K562 (cell line): ENCODE data around the gene LY6G6C. TPM values are rescaled to one million over a fixed set of nuclear protein-coding genes. Genes with fewer than 3 reads are reported as not detected.

Experiments used
- ATAC-seq: fragments of 200-7000 bp; cut with Tn5 transposase; 3 replicates; pipeline ENCODE4 v1.9.1; 2020; ENCODE audit warnings: moderate library complexity
- BruUV-seq: library from RNA; stranded (reverse); fragments of 400-500 nt; replicated peaks from 2 replicates; lab custom pipeline; 2021; lab: Mats Ljungman, UMichigan
- CTCF ChIA-PET: fragments of 300-600 bp; formaldehyde crosslinking; extraction: SDS; loops from one replicate; lab custom pipeline; 2021; ENCODE audit warnings: low intra/inter-chr PET ratio; lab: Yijun Ruan, JAX
- POLR2A ChIA-PET: fragments of 300-600, 350-650 bp; sonication (Branson Sonifier 250); formaldehyde crosslinking; extraction: SDS; loops from one replicate; lab custom pipeline; 2021; ENCODE audit warnings: antibody characterized with exemption, inconsistent platforms; lab: Yijun Ruan, JAX
- DNase-seq, 4 experiments: peaks; one replicate each; pipeline versions ENCODE4 v3.0.0 to v3.0.0-alpha.2; 2011 to 2018; ENCODE audit warnings: low spot score in 3 of 4, mixed read lengths in 3 of 4; ENCODE audit errors: extremely low read depth in 1 of 4
- FAIRE-seq: peaks from 2 replicates; lab custom pipeline; 2011; peaks lifted over from hg19 to GRCh38; lab: Jason Lieb, UNC
- H2AFZ ChIP-seq: 2 replicates; pipeline ENCODE4 v1.6.0; 2011; ENCODE audit warnings: low read depth, low read length, control low read depth, inconsistent platforms
- H3K27ac ChIP-seq: fragments of 200-600 bp; 3 replicates; pipeline ENCODE4 v1.8.0; 2011; ENCODE audit warnings: low read depth, mild to moderate bottlenecking, control low read depth, inconsistent platforms, low read length, moderate library complexity, mixed read lengths; ENCODE audit errors: extremely low read depth
- H3K27me3 ChIP-seq, 2 experiments: fragments of 300-600 bp in 1 of 2; 2 replicates in 1 of 2; 3 replicates in 1 of 2; pipeline versions ENCODE4 v1.6.0 to v1.8.0; 2011; ENCODE audit warnings: inconsistent platforms in 2 of 2, low read length in 2 of 2, mild to moderate bottlenecking in 1 of 2, mixed read lengths in 1 of 2, moderate library complexity in 1 of 2; ENCODE audit not compliant: control insufficient read depth in 2 of 2, insufficient read depth in 2 of 2
- H3K36me3 ChIP-seq: fragments of 300-600 bp; 3 replicates; pipeline ENCODE4 v1.8.0; 2011; ENCODE audit warnings: mild to moderate bottlenecking, low read length, inconsistent platforms; ENCODE audit not compliant: control insufficient read depth, insufficient read depth
- H3K4me1 ChIP-seq, 2 experiments: fragments of 200-600 bp in 1 of 2; replicated peaks in 1 of 2; 2 replicates in 1 of 2; 3 replicates in 1 of 2; pipeline versions ENCODE4 v1.5.1 to v1.8.0; 2011; ENCODE audit warnings: inconsistent platforms in 2 of 2, low read length in 2 of 2, mild to moderate bottlenecking in 1 of 2, mixed read lengths in 1 of 2, moderate library complexity in 1 of 2; ENCODE audit not compliant: control insufficient read depth in 2 of 2, insufficient read depth in 2 of 2
- H3K4me2 ChIP-seq: 2 replicates; pipeline ENCODE4 v1.6.1; 2011; ENCODE audit warnings: low read length, control low read depth, inconsistent platforms, mixed read lengths; ENCODE audit not compliant: insufficient read depth
- H3K4me3 ChIP-seq: fragments of 200-600 bp; sonication (generic), shearing (Covaris generic); 2 replicates; pipeline ENCODE4 v1.5.1; 2016; ENCODE audit warnings: control low read depth, inconsistent platforms
- H3K79me2 ChIP-seq: fragments of 200-600 bp; 3 replicates; pipeline ENCODE4 v1.8.0; 2011; ENCODE audit warnings: low read length, inconsistent platforms; ENCODE audit not compliant: control insufficient read depth, insufficient read depth
- H3K9ac ChIP-seq, 2 experiments: 2 replicates each; pipeline versions ENCODE4 v1.6.0 to v1.6.1; 2011; ENCODE audit warnings: low read depth in 2 of 2, low read length in 2 of 2, control low read depth in 1 of 2, inconsistent platforms in 1 of 2, mild to moderate bottlenecking in 1 of 2, mixed read lengths in 1 of 2; ENCODE audit not compliant: insufficient read depth in 1 of 2
- H3K9me1 ChIP-seq: one replicate; pipeline ENCODE4 v1.6.0; 2011; ENCODE audit warnings: inconsistent platforms, mild to moderate bottlenecking, low read length, moderate library complexity; ENCODE audit not compliant: control insufficient read depth, insufficient read depth
- H3K9me3 ChIP-seq: replicated peaks from 2 replicates; pipeline ENCODE4 v1.5.1; 2011; ENCODE audit warnings: low read depth, low read length, inconsistent platforms; ENCODE audit not compliant: control insufficient read depth, insufficient read depth
- H4K20me1 ChIP-seq: replicated peaks from 2 replicates; pipeline ENCODE4 v1.6.1; 2011; ENCODE audit warnings: low read length, inconsistent platforms, mixed read lengths; ENCODE audit not compliant: control insufficient read depth, insufficient read depth
- E2F3 ChIP-seq: fragments of 250-450 bp; sonication (Bioruptor Pico); IDR thresholded peaks from 2 replicates; pipeline ENCODE4 v1.4.0; 2020; ENCODE audit warnings: mild to moderate bottlenecking
- HMG20B ChIP-seq: fragments of 250-450 bp; sonication (Bioruptor Pico); IDR thresholded peaks from 2 replicates; pipeline ENCODE4 v1.5.0; 2021; ENCODE audit warnings: mild to moderate bottlenecking
- KAT8 ChIP-seq: fragments of 450-650 bp; IDR thresholded peaks from 2 replicates; pipeline ENCODE4 v1.6.1; 2016; ENCODE audit warnings: low read depth, mild to moderate bottlenecking
- KLF6 ChIP-seq: fragments of 250-450 bp; sonication (Bioruptor Pico); IDR thresholded peaks from 2 replicates; pipeline ENCODE4 v1.4.0; 2020; ENCODE audit warnings: mild to moderate bottlenecking, moderate library complexity, borderline replicate concordance
- MECOM ChIP-seq: fragments of 250-450 bp; sonication (Bioruptor Pico); IDR thresholded peaks from 2 replicates; pipeline ENCODE4 v1.8.0; 2022; ENCODE audit warnings: inconsistent platforms
- NFIC ChIP-seq: fragments of 450-650 bp; IDR thresholded peaks from 2 replicates; pipeline ENCODE4 v1.6.1; 2017; ENCODE audit warnings: mild to moderate bottlenecking, inconsistent platforms
- NKRF ChIP-seq: fragments of 450-650 bp; IDR thresholded peaks from 2 replicates; pipeline ENCODE4 v1.6.1; 2016; ENCODE audit warnings: borderline replicate concordance
- OTX1 ChIP-seq: fragments of 450-650 bp; formaldehyde crosslinking; IDR thresholded peaks from 2 replicates; pipeline ENCODE4 v1.4.0; 2022; ENCODE audit warnings: mild to moderate bottlenecking
- POLR2AphosphoS2 ChIP-seq: IDR thresholded peaks from 2 replicates; pipeline ENCODE4 v1.6.1; 2012; ENCODE audit warnings: low read length, improper control_type of control experiment
- SIX5 ChIP-seq, 2 experiments: IDR thresholded peaks; 2 replicates each; pipeline ENCODE4 v1.6.1; 2011; ENCODE audit warnings: low read length in 2 of 2, borderline replicate concordance in 1 of 2, low read depth in 1 of 2, mild to moderate bottlenecking in 1 of 2, moderate library complexity in 1 of 2; ENCODE audit not compliant: insufficient read depth in 1 of 2
- SMARCA5 ChIP-seq: fragments of 450-650 bp; IDR thresholded peaks from 2 replicates; pipeline ENCODE4 v1.6.1; 2016
- WGBS: fragments of 100-300 bp; shearing (Covaris generic); methylation state at CpG from one replicate; pipeline ENCODE4 v1.1.6; 2016; ENCODE audit warnings: low coverage, mixed read lengths; ENCODE audit not compliant: insufficient coverage; ENCODE audit errors: missing lambda C conversion rate; 5-methylcytosine and 5-hydroxymethylcytosine counted together
- in situ Hi-C: fragments of 300-500 bp; cut with MboI; formaldehyde crosslinking; loops from 4 replicates; pipeline ENCODE4 v1.15.0; 2018; ENCODE audit warnings: inconsistent platforms, mixed read lengths
- intact Hi-C: fragments of 100-400 bp; cut with micrococcal nuclease; formaldehyde crosslinking; loops from 2 replicates; pipeline ENCODE4 v1.14.2; 2022
- polyA plus RNA-seq, 8 experiments: library from polyadenylated mRNA; depleted of rRNA in 4 of 8; stranded (reverse) in 5 of 8; unstranded in 3 of 8; fragments of >200 nt; fragmentation: Nextera tagmentation in 2 of 8; fragmentation: Illumina TruSeq in 1 of 8; extraction: Ambion mirVana in 2 of 8; extraction: Trizol in 1 of 8; gene quantifications; 2 replicates each; pipeline versions ENCODE4 v1.2.1 to v1.2.3, GENCODE V29; 2011 to 2014; ENCODE audit warnings: inconsistent platforms in 1 of 8, missing spikeins in 1 of 8
- total RNA-seq, 7 experiments: library from RNA; depleted of rRNA in 6 of 7; stranded (reverse); fragments of >200 nt in 6 of 7; fragmentation: Illumina TruSeq in 2 of 7; extraction: Trizol in 2 of 7; gene quantifications; 2 replicates each; pipeline versions ENCODE4 v1.2.1 to v1.2.3, GENCODE V29; 2011 to 2021; ENCODE audit warnings: low replicate concordance in 1 of 7
- TF ChIP-seq, protein P1 (sequence below): sonication (generic); formaldehyde crosslinking; IDR thresholded peaks from 2 replicates; pipeline ENCODE4 v1.8.1; 2023; ENCODE audit warnings: mild to moderate bottlenecking, missing genetic modification reagents

The LY6G6C gene
- total and polyA plus RNA-seq, 9 of the 15 experiments (the other 6 are each of a cell fraction or from before 2014, with no cell fraction given) = 0.06 to 0.20 TPM; not detected in 7

DNA sequence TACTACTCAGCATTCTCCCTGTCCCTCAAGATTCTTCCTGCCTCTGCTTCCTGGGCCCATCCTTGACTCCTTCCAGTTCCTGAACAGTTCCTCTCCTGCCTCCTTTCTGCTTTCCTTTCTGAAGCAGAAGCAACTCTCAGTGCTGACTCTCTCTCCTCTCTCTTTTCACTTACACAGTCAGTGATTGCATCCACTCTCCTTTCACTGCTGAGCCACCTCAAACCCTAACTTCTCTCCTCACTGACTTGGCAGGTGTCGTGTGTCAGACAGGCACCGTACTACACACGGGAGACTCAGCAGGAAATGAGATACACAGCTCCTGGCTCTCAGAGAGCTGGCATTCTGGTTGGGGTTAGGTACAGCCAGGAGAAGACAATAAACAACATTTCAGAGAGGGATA is 24.0 kb downstream of the LY6G6C start:
- 54% methylated on average over 3 of the region's 3 CpGs for WGBS
- H3K4me3 ChIP-seq = no peak overlapping the region
- peak overlapping the region in 1 of 2 experiments; percentile 24; a peak in 1 of 4 replicates for H3K9ac ChIP-seq
- no peak for DNase-seq
- no peak overlapping the region for H3K4me2 ChIP-seq
- peaks cover 45% of the 10 kb centered on the region for H3K79me2 ChIP-seq
- ATAC-seq = no peak
- no TSS peak for BruUV-seq
- no peak overlapping the region for H2AFZ ChIP-seq
- FAIRE-seq = no peak
- peaks cover 5% of the 10 kb centered on the region for H3K9me1 ChIP-seq
- intact Hi-C loops = no loop called here
- H3K36me3 ChIP-seq = peaks cover 83% of the 10 kb centered on the region
- H3K27me3 ChIP-seq = no peaks in the 10 kb centered on the region
- ChIA-PET POLR2A (interaction anchor here (0.8 to 1.3 kb wide), 5 partner anchors 13 to 72 kb away, joined by 3 to 5 read pairs (median 3); partner anchors contain the start of genes BAG6 and MPIG6B), CTCF (interaction anchor here (0.7 kb wide), 1 partner anchor 331 kb away, joined by 3 read pairs; no protein-coding TSS in a partner anchor)
- peak overlapping the region; percentile 12; the same call in 1 of the 3 replicates for H3K27ac ChIP-seq
- in situ Hi-C loops = no loop called here
- H3K4me1 ChIP-seq = peaks cover 16 to 17% of the 10 kb centered on the region in 2 experiments
- H3K9me3 ChIP-seq = no peaks in the 10 kb centered on the region
- no peaks in the 10 kb centered on the region; the same call in 1 of the 2 replicates for H4K20me1 ChIP-seq
- no peak for TF ChIP-seq HMG20B (CRISPR knock-in tag)
- no peak for TF ChIP-seq OTX1 (CRISPR knock-in tag)
- no peak for TF ChIP-seq KLF6 (CRISPR knock-in tag)
- TF ChIP-seq SMARCA5 = peak; percentile 58; the same call in 1 of the 2 replicates
- 0 out of 2 replicates have a peak, but pooled peaks have one; percentile 36 for TF ChIP-seq POLR2AphosphoS2
- TF ChIP-seq SIX5 (IDR thresholded peaks at IDR 0.05; ENCODE audit: borderline replicate concordance in 1 of 2, insufficient read depth in 1 of 2, low read depth in 1 of 2, low read length in 2 of 2) = 0 out of 4 replicates have a peak, but pooled peaks of 1 of the 2 experiments have one; percentile 12
- no peak for TF ChIP-seq KAT8
- no peak for TF ChIP-seq E2F3 (CRISPR knock-in tag)
- TF ChIP-seq, protein P1, sequence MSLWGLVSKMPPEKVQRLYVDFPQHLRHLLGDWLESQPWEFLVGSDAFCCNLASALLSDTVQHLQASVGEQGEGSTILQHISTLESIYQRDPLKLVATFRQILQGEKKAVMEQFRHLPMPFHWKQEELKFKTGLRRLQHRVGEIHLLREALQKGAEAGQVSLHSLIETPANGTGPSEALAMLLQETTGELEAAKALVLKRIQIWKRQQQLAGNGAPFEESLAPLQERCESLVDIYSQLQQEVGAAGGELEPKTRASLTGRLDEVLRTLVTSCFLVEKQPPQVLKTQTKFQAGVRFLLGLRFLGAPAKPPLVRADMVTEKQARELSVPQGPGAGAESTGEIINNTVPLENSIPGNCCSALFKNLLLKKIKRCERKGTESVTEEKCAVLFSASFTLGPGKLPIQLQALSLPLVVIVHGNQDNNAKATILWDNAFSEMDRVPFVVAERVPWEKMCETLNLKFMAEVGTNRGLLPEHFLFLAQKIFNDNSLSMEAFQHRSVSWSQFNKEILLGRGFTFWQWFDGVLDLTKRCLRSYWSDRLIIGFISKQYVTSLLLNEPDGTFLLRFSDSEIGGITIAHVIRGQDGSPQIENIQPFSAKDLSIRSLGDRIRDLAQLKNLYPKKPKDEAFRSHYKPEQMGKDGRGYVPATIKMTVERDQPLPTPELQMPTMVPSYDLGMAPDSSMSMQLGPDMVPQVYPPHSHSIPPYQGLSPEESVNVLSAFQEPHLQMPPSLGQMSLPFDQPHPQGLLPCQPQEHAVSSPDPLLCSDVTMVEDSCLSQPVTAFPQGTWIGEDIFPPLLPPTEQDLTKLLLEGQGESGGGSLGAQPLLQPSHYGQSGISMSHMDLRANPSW (CRISPR knock-in tag) = peak; percentile 87; the same call in 1 of the 2 replicates
- peak; percentile 27; the same call in 1 of the 2 replicates for TF ChIP-seq NKRF
- no peak for TF ChIP-seq MECOM (CRISPR knock-in tag)
- TF ChIP-seq NFIC = 0 out of 2 replicates have a peak, but pooled peaks have one; percentile 6
